ENCODE data around the gene SMPX. TPM values are rescaled to one million over a fixed set of nuclear protein-coding genes. Genes with fewer than 3 reads are reported as not detected.

The SMPX gene
- total RNA-seq, 1 donor from 2014 or later, result not detected

GRCh38 chrX:21715825-21716224 is 42.1 kb downstream of the SMPX start:
- intact Hi-C loops (cut with micrococcal nuclease), result no loop called here

- intact Hi-C loops (cut with micrococcal nuclease), result no loop called here
Measured at GRCh38 chrX:21715337-21715736, 42.6 kb downstream of the SMPX start.

GRCh38 chrX:21711848-21712197 is 46.1 kb downstream of the SMPX start:
- intact Hi-C loops (cut with micrococcal nuclease), result no loop called here

GRCh38 chrX:21711129-21711847 is 46.6 kb downstream of the SMPX start:
- intact Hi-C loops (cut with micrococcal nuclease), result no loop called here

GRCh38 chrX:21708116-21708515 is 49.8 kb downstream of the SMPX start:
- intact Hi-C loops (cut with micrococcal nuclease), result no loop called here

- intact Hi-C loops (cut with micrococcal nuclease), result no loop called here
Measured at GRCh38 chrX:21705225-21705624, 52.7 kb downstream of the SMPX start.

GRCh38 chrX:21702725-21703124 is 55.2 kb downstream of the SMPX start:
- intact Hi-C loops (cut with micrococcal nuclease), result no loop called here

- intact Hi-C loops (cut with micrococcal nuclease), result no loop called here
Measured at GRCh38 chrX:21700967-21701366, 56.9 kb downstream of the SMPX start.

GRCh38 chrX:21700275-21700674 is 57.6 kb downstream of the SMPX start:
- intact Hi-C loops (cut with micrococcal nuclease), result no loop called here

- intact Hi-C loops (cut with micrococcal nuclease), result no loop called here
Measured at GRCh38 chrX:21699136-21699535, 58.8 kb downstream of the SMPX start.

- intact Hi-C loops (cut with micrococcal nuclease), result no loop called here
Measured at GRCh38 chrX:21698272-21698671, 59.6 kb downstream of the SMPX start.

- intact Hi-C loops (cut with micrococcal nuclease), result no loop called here
Measured at GRCh38 chrX:21691512-21692018, 66.4 kb downstream of the SMPX start.

GRCh38 chrX:21683941-21684340 is 74.0 kb downstream of the SMPX start:
- intact Hi-C loops (cut with micrococcal nuclease), result no loop called here

GRCh38 chrX:21678048-21678612 is 79.8 kb downstream of the SMPX start:
- intact Hi-C loops (cut with micrococcal nuclease), result no loop called here

GRCh38 chrX:21675931-21676330 is 82.0 kb downstream of the SMPX start:
- intact Hi-C loops (cut with micrococcal nuclease), result no loop called here

GRCh38 chrX:21674430-21675186 is 83.3 kb downstream of the SMPX start:
- intact Hi-C loops (cut with micrococcal nuclease), result no loop called here

GRCh38 chrX:21666679-21667078 is 91.2 kb downstream of the SMPX start:
- intact Hi-C loops (cut with micrococcal nuclease), result no loop called here

- intact Hi-C loops (cut with micrococcal nuclease), result no loop called here
Measured at GRCh38 chrX:21666252-21666651, 91.7 kb downstream of the SMPX start.

- intact Hi-C loops (cut with micrococcal nuclease), result no loop called here
Measured at GRCh38 chrX:21662761-21663160, 95.2 kb downstream of the SMPX start.

- intact Hi-C loops (cut with micrococcal nuclease), result no loop called here
Measured at GRCh38 chrX:21661316-21661715, 96.6 kb downstream of the SMPX start.

GRCh38 chrX:21660156-21660555 is 97.8 kb downstream of the SMPX start:
- intact Hi-C loops (cut with micrococcal nuclease), result no loop called here

GRCh38 chrX:21659320-21659719 is 98.6 kb downstream of the SMPX start:
- intact Hi-C loops (cut with micrococcal nuclease), result no loop called here
